NCI-H226 (cell line): ENCODE data around the gene E4F1.
"Not testable (repeated sequence)": the region's sequence is repeated elsewhere in the genome, so short reads cannot be mapped to it uniquely, and the experiment has no call there.

ENCODE experiments used
- DNase-seq: peaks from one replicate; pipeline ENCODE4 v3.0.0-alpha.2; 2015

Gene E4F1

GRCh38 chr16:2250652-2251295, 27.4 kb downstream of the E4F1 start:
- DNase-seq, result peak; percentile 42

- DNase-seq, result peak; percentile 92
These were observed 28.1 kb downstream of the E4F1 start, which contains the start of gene ECI1 for GRCh38 chr16:2251296-2252111. Gene ECI1, minus strand, starts transcription at chr16:2251587. Its CDS starts 21 bp downstream, at chr16:2251566.

GRCh38 chr16:2252806-2253148, 29.4 kb downstream of the E4F1 start:
- no peak for DNase-seq

GRCh38 chr16:2253293-2253692, 29.9 kb downstream of the E4F1 start:
- DNase-seq, result no peak

GRCh38 chr16:2256531-2257140, 33.2 kb downstream of the E4F1 start:
- DNase-seq, result no peak

GRCh38 chr16:2257726-2258125, 34.3 kb downstream of the E4F1 start:
- DNase-seq, result no peak

GRCh38 chr16:2258530-2258929, 35.1 kb downstream of the E4F1 start:
- DNase-seq, result not testable (repeated sequence)

GRCh38 chr16:2260250-2260649, 36.9 kb downstream of the E4F1 start:
- no peak for DNase-seq

- DNase-seq, result not testable (repeated sequence)
These were observed 39.6 kb downstream of the E4F1 start for GRCh38 chr16:2263026-2263425.

GRCh38 chr16:2266887-2267286, 43.5 kb downstream of the E4F1 start:
- DNase-seq, result not testable (repeated sequence)

- not testable (repeated sequence) for DNase-seq
These were observed 44.1 kb downstream of the E4F1 start for GRCh38 chr16:2267505-2267912.

- DNase-seq, result peak; percentile 95
These were observed 44.7 kb downstream of the E4F1 start, which contains the start of gene RNPS1 for GRCh38 chr16:2267913-2268666. Gene RNPS1, minus strand, starts transcription at chr16:2268126. Its CDS starts 3,483 bp downstream, at chr16:2264643.

GRCh38 chr16:2270070-2270462, 46.7 kb downstream of the E4F1 start:
- no peak for DNase-seq

- no peak for DNase-seq
These were observed 47.4 kb downstream of the E4F1 start for GRCh38 chr16:2270588-2271470.

- DNase-seq, result no peak
These were observed 48.6 kb downstream of the E4F1 start for GRCh38 chr16:2271848-2272461.

- DNase-seq, result no peak
These were observed 50.1 kb downstream of the E4F1 start for GRCh38 chr16:2273484-2273883.

GRCh38 chr16:2273931-2274330, 50.5 kb downstream of the E4F1 start:
- no peak for DNase-seq

GRCh38 chr16:2275476-2276367, 52.3 kb downstream of the E4F1 start:
- no peak for DNase-seq

GRCh38 chr16:2276368-2277195, 53.2 kb downstream of the E4F1 start:
- DNase-seq, result no peak
